ENCODE measurements around the gene ADARB1.

ADARB1 gene

GRCh38 chr21:45248301-45248892 is 174.0 kb downstream of the ADARB1 start:
- Histone ChIP-seq H3K9ac (ENCODE audit: low read length) (peak overlapping the region; percentile 9), H3K4me3 (ENCODE audit: low read length) (peak overlapping the region; percentile 76), H3K9me3 (ENCODE audit: control insufficient read depth, low read length) (peaks cover 17% of the 10 kb centered on the region), H3K36me3 (ENCODE audit: control insufficient read depth, insufficient read depth, low read length, severe bottlenecking) (no peaks in the 10 kb centered on the region), H3K27me3 (replicated peaks; ENCODE audit: control insufficient read depth, insufficient read depth, low read length) (peaks cover 44% of the 10 kb centered on the region), H3K4me1 (ENCODE audit: control insufficient read depth, insufficient read depth, low read length) (peaks cover 14% of the 10 kb centered on the region)
- DNase-seq (ENCODE audit: low read depth), result no peak

- peak; percentile 16 for DNase-seq (ENCODE audit: low read depth)
- peaks cover 12% of the 10 kb centered on the region for H3K9me3 ChIP-seq (ENCODE audit: control insufficient read depth, low read length)
Observed at GRCh38 chr21:45248893-45249381, 174.6 kb downstream of the ADARB1 start.

GRCh38 chr21:45249626-45250025 is 175.2 kb downstream of the ADARB1 start:
- Histone ChIP-seq H3K27me3 (replicated peaks; ENCODE audit: control insufficient read depth, insufficient read depth, low read length) (peaks cover 42% of the 10 kb centered on the region), H3K4me1 (ENCODE audit: control insufficient read depth, insufficient read depth, low read length) (peaks cover 16% of the 10 kb centered on the region), H3K9ac (ENCODE audit: low read length) (no peak overlapping the region), H3K4me3 (ENCODE audit: low read length) (no peak overlapping the region), H3K36me3 (ENCODE audit: control insufficient read depth, insufficient read depth, low read length, severe bottlenecking) (no peaks in the 10 kb centered on the region), H3K9me3 (ENCODE audit: control insufficient read depth, low read length) (peaks cover 5% of the 10 kb centered on the region)
- no peak for DNase-seq (ENCODE audit: low read depth)

More at GRCh38 chr21:45248893-45249381, 174.6 kb downstream of the ADARB1 start:
- H3K4me1 ChIP-seq (ENCODE audit: control insufficient read depth, insufficient read depth, low read length), result peaks cover 16% of the 10 kb centered on the region
- no peaks in the 10 kb centered on the region for H3K36me3 ChIP-seq (ENCODE audit: control insufficient read depth, insufficient read depth, low read length, severe bottlenecking)
- peak overlapping the region; percentile 76 for H3K4me3 ChIP-seq (ENCODE audit: low read length)
- H3K27me3 ChIP-seq (replicated peaks; ENCODE audit: control insufficient read depth, insufficient read depth, low read length), result peaks cover 44% of the 10 kb centered on the region
- peak overlapping the region; percentile 9 for H3K9ac ChIP-seq (ENCODE audit: low read length)

GRCh38 chr21:45250272-45250671 is 175.9 kb downstream of the ADARB1 start:
- no peak for DNase-seq (ENCODE audit: low read depth)
- Histone ChIP-seq H3K4me3 (ENCODE audit: low read length) (no peak overlapping the region), H3K36me3 (ENCODE audit: control insufficient read depth, insufficient read depth, low read length, severe bottlenecking) (no peaks in the 10 kb centered on the region), H3K9ac (ENCODE audit: low read length) (no peak overlapping the region), H3K9me3 (ENCODE audit: control insufficient read depth, low read length) (peaks cover 4% of the 10 kb centered on the region), H3K27me3 (replicated peaks; ENCODE audit: control insufficient read depth, insufficient read depth, low read length) (peaks cover 47% of the 10 kb centered on the region), H3K4me1 (ENCODE audit: control insufficient read depth, insufficient read depth, low read length) (peaks cover 16% of the 10 kb centered on the region)

- Histone ChIP-seq H3K27me3 (replicated peaks; ENCODE audit: control insufficient read depth, insufficient read depth, low read length) (peaks cover 50% of the 10 kb centered on the region), H3K9me3 (ENCODE audit: control insufficient read depth, low read length) (peaks cover 4% of the 10 kb centered on the region)
- DNase-seq (ENCODE audit: low read depth), result no peak
Observed at GRCh38 chr21:45250914-45251634, 176.7 kb downstream of the ADARB1 start.

GRCh38 chr21:45251635-45252447 is 177.5 kb downstream of the ADARB1 start:
- H3K27me3 ChIP-seq (replicated peaks; ENCODE audit: control insufficient read depth, insufficient read depth, low read length), result peaks cover 50% of the 10 kb centered on the region
- H3K4me1 ChIP-seq (ENCODE audit: control insufficient read depth, insufficient read depth, low read length), result peaks cover 16% of the 10 kb centered on the region
- H3K4me3 ChIP-seq (ENCODE audit: low read length), result no peak overlapping the region
- H3K9ac ChIP-seq (ENCODE audit: low read length), result no peak overlapping the region
- H3K9me3 ChIP-seq (ENCODE audit: control insufficient read depth, low read length), result peaks cover 4% of the 10 kb centered on the region
- no peak for DNase-seq (ENCODE audit: low read depth)
- H3K36me3 ChIP-seq (ENCODE audit: control insufficient read depth, insufficient read depth, low read length, severe bottlenecking), result no peaks in the 10 kb centered on the region

More at GRCh38 chr21:45250914-45251634, 176.7 kb downstream of the ADARB1 start:
- no peak overlapping the region for H3K9ac ChIP-seq (ENCODE audit: low read length)
- no peaks in the 10 kb centered on the region for H3K36me3 ChIP-seq (ENCODE audit: control insufficient read depth, insufficient read depth, low read length, severe bottlenecking)
- no peak overlapping the region for H3K4me3 ChIP-seq (ENCODE audit: low read length)
- peaks cover 16% of the 10 kb centered on the region for H3K4me1 ChIP-seq (ENCODE audit: control insufficient read depth, insufficient read depth, low read length)

- Histone ChIP-seq H3K36me3 (ENCODE audit: control insufficient read depth, insufficient read depth, low read length, severe bottlenecking) (no peaks in the 10 kb centered on the region), H3K4me1 (ENCODE audit: control insufficient read depth, insufficient read depth, low read length) (peaks cover 16% of the 10 kb centered on the region), H3K9ac (ENCODE audit: low read length) (no peak overlapping the region), H3K9me3 (ENCODE audit: control insufficient read depth, low read length) (peaks cover 4% of the 10 kb centered on the region), H3K27me3 (replicated peaks; ENCODE audit: control insufficient read depth, insufficient read depth, low read length) (peaks cover 51% of the 10 kb centered on the region), H3K4me3 (ENCODE audit: low read length) (no peak overlapping the region)
- DNase-seq (ENCODE audit: low read depth), result no peak
Observed at GRCh38 chr21:45252448-45252925, 178.1 kb downstream of the ADARB1 start.

GRCh38 chr21:45253180-45253579 is 178.8 kb downstream of the ADARB1 start:
- peak; percentile 32 for DNase-seq (ENCODE audit: low read depth)
- peaks cover 16% of the 10 kb centered on the region for H3K4me1 ChIP-seq (ENCODE audit: control insufficient read depth, insufficient read depth, low read length)
- peaks cover 50% of the 10 kb centered on the region for H3K27me3 ChIP-seq (replicated peaks; ENCODE audit: control insufficient read depth, insufficient read depth, low read length)
- H3K9me3 ChIP-seq (ENCODE audit: control insufficient read depth, low read length), result peaks cover 4% of the 10 kb centered on the region
- H3K9ac ChIP-seq (ENCODE audit: low read length), result no peak overlapping the region
- H3K4me3 ChIP-seq (ENCODE audit: low read length), result no peak overlapping the region
- H3K36me3 ChIP-seq (ENCODE audit: control insufficient read depth, insufficient read depth, low read length, severe bottlenecking), result no peaks in the 10 kb centered on the region

- Histone ChIP-seq H3K4me3 (ENCODE audit: low read length) (no peak overlapping the region), H3K36me3 (ENCODE audit: control insufficient read depth, insufficient read depth, low read length, severe bottlenecking) (no peaks in the 10 kb centered on the region), H3K9me3 (ENCODE audit: control insufficient read depth, low read length) (peaks cover 4% of the 10 kb centered on the region), H3K9ac (ENCODE audit: low read length) (no peak overlapping the region), H3K27me3 (replicated peaks; ENCODE audit: control insufficient read depth, insufficient read depth, low read length) (peaks cover 51% of the 10 kb centered on the region), H3K4me1 (ENCODE audit: control insufficient read depth, insufficient read depth, low read length) (peaks cover 10% of the 10 kb centered on the region)
- DNase-seq (ENCODE audit: low read depth), result no peak
Observed at GRCh38 chr21:45253633-45254459, 179.5 kb downstream of the ADARB1 start.

GRCh38 chr21:45254460-45254930 is 180.1 kb downstream of the ADARB1 start:
- Histone ChIP-seq H3K9me3 (ENCODE audit: control insufficient read depth, low read length) (peaks cover 4% of the 10 kb centered on the region), H3K4me3 (ENCODE audit: low read length) (no peak overlapping the region), H3K9ac (ENCODE audit: low read length) (no peak overlapping the region), H3K27me3 (replicated peaks; ENCODE audit: control insufficient read depth, insufficient read depth, low read length) (peaks cover 58% of the 10 kb centered on the region), H3K36me3 (ENCODE audit: control insufficient read depth, insufficient read depth, low read length, severe bottlenecking) (no peaks in the 10 kb centered on the region), H3K4me1 (ENCODE audit: control insufficient read depth, insufficient read depth, low read length) (peaks cover 4% of the 10 kb centered on the region)
- no peak for DNase-seq (ENCODE audit: low read depth)
